ENCODE results near the gene VPS45.
"Not testable (repeated sequence)": the region's sequence is repeated elsewhere in the genome, so short reads cannot be mapped to it uniquely, and the experiment has no call there.

Gene VPS45

DNA sequence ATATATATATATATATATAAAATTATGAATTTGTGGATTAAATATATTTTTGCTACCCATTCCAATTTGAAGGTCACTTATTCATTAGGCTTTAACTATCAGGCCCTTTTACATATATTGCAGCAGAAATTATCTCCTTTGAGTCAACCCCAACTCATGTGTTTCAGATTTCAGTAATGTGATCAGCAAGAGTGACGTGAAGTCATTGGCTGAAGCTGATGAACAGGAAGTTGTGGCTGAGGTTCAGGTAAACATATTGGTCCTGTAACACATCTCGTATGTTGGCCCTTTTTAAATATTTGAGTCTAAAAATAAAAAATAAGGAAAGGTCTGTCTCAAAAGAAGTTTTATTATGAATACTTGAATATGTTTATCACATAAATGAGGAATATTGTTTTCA, 8.5 kb downstream of the VPS45 start:
- DNase-seq: no peak

DNA sequence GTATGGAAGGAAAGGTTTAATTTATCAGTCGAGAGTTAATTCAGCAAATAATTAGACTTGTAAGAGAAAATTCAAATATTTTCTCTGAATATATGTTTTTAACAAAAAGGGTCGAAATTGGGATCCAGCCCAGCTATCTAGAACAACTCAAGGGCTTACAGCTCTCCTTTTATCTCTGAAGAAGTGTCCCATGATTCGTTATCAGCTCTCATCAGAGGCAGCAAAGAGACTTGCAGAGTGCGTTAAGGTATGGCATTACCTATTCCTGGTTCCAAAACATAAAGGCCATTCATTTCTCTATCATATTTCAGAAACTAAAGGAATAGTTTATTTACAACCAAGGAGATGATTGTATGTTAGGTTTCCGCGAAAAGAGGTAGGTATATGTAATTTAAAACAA, 9.4 kb downstream of the VPS45 start:
- no peak for DNase-seq

DNA sequence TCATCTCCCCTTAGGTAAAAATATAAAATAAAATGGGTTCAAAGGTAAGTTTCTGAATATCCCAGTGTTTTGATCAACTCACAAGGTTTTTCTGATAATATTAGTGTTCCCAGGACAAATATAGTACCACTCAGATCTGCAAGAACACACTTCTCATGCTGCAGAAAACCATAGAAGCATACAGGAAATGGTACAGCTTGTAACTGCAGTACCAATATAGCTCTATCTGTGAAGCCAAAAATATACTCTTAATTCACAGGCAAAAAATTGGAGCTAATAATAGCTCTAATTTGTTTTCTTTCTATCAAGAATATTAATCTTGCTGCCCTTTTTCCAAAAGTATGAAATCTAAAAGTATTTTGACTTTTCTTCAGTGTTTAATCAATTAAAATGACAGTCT, 13.2 kb downstream of the VPS45 start:
- DNase-seq: no peak

DNA sequence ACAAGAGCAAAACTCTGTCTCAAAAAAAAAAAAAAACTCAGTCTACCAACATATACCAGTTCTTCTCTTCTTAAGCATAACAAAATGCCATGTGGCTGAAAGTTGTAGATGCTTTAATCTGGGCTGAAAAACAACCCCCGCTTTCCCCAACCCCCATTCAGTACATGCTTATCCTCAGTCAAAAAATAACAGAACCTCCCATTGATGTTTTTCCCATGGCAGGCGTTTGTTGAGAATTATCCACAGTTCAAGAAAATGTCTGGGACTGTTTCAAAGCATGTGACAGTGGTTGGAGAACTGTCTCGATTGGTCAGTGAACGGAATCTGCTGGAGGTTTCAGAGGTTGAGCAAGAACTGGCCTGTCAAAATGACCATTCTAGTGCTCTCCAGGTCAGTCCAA, 14.9 kb downstream of the VPS45 start:
- no peak for DNase-seq

DNA sequence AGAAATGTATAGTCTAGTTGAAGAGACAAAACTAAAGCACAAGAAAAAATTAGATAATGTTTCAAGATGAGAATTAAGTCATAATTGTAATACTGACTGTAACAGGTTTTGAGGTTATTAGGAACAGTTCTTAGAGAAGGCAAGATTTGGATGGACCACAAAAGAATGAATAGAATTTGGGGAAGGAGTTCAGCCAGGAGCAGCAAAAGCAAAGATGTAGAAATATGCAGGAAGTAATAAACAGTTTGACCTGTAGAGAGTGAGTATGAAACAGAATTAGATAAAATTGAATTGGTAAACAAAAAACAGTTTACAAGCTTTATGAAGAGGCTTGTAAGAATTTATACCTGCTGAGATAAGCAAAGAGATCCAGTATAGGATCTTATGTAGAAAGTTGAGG, 16.3 kb downstream of the VPS45 start:
- DNase-seq: no peak

DNA sequence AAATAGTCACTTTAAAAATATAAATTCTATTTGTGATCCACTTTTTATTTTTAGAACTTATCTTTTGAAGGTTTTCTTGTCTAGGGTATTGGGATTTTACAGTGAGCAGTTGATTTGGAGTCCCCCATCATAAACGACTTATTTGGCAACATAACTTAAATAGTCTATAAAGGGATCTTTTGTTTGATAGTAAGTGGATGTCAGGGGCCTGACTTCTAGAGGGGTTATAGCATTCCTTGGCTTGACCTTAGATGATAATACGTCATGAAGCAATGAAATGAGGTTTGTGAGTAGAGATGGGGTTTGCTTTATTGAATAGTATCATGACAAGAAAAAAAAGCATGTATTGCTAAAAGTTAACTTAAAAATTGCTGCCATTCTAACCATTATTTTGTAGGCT, 17.8 kb downstream of the VPS45 start:
- no peak for DNase-seq

DNA sequence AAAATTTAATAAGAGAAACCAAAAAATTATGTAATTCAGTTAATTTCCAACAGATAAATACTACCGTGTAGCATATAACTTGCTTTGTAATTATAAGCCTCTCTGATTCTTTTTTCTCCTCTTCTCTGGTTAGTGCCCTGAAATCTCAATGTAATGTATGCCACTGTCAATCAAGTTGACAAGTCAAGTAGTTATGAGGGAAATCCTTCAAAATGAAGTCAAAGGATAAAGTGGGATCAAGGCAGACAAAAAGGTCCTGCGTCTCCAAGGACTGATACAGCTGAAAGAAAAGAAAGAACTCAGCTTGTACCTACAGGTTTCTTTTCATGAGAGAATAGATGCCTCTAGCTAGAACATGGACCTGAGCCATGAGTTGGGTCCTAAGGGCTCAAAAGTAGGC, 19.8 kb downstream of the VPS45 start:
- no peak for DNase-seq

DNA sequence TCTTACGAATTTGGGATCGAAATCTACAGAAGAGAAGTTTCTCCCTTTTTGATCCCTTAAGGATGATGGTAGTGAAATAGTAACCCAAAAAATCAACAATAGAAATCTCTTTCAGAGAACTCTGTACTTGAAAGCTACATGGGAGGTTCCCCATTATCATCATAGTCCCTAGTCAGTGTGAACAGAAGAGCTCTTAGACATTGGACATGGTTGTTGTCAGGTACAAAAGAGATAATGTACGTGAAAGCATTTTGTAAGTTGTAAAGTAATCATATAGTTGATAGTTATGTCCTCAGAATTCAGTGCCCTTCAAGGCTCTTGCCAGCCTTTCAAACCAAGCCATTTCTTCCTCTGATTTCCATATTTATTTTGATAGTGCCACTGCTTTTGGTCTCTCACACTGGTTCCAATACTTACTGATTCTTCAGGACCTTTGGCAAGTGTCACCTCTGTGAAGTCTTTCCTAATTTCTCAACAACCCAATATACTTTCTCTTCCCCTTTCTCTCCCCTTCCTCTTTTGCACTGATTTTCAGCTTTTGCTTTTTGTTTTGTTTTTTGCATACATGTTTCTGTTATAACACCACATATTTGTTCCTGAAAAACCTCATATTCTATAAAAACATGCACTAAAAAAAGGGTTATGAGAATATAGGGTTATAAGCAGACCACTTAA, 22.4 kb downstream of the VPS45 start:
- DNase-seq: no peak

DNA sequence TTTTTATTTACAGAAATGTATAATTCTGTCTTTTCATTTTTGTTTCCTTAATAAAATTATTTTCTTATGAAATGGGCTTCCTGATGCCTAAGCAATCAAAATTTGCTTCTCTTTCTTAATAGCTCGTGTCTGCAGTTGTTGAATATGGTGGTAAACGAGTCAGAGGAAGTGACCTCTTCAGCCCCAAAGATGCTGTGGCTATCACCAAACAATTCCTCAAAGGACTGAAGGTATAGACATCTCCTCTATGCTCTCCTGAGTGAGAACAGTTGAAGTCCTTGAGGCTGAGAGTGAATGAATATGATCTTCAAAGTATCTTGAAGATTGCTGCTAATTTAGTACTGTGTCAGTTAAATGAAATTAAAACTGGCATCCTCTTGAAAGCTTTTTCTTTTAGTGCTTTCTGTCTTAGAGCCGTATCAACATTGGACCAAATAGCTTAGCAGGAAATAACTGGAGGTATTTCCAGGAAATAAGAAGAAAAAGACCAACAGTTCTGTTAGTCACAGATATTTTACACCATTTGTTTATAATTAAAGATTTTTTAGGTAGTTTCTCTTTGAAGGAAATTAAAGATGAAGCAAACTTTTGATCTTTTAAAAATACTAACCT, 24.7 kb downstream of the VPS45 start:
- DNase-seq: no peak

DNA sequence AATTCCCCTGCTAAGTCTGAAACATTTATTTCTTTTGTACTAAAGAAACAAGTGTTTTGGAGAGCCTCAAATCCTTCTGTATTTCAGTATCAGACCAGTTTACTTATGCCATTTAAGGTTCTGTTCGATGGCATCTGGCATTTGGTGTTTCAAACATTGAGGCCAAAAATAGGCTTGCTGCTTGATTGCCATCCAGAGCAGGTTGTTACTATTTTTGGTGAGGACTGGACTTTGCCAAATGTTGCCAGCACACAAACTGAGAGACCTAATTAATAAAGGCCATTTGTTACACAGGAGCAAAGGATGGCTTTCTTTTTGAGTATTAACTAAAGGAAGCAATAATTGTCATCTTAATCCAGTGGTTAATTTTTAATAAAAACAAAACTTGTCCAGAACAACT, 26.2 kb downstream of the VPS45 start:
- DNase-seq: peak; percentile 44

DNA sequence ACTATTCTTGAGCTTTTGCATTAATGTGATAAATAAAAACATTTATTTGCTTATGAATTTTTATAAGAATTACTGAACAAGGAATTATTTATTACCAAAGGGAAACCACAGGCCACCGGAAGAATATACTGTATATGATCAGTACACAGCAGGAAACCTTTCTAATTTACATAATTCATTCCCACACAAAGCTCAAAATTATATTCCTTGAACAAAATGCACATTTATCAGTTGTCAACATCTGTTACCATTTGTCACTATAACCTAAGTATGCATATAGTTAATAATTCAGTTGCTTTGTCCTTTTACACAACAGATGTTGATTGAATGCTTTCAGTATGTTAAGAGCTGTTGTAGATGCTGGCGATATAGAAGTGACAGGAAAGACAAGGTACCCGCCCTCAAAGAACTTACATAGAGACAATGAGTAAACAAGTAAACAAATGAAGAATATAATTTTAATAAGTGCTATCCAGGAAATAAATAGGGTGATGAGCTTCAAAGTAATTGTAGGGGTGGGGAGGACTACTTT, 27.2 kb downstream of the VPS45 start:
- DNase-seq: no peak

DNA sequence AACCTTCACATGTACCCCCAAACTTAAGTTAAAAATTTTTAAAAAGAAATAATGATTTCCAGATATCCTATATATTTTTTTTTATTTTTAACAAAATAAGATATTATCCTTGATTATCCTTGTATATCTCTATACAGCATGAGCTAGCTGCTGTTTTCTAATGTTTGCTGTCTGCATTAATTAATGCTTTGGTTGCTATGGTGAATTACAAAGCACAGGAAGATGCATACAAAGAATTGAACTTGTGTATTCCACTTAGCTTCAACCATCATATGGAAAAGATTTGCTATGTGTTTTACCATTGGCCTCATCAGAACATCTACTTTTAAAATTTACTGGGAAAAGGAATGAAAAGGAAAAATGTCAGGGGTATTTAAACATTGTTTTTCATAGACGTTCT, 35.4 kb downstream of the VPS45 start:
- DNase-seq: no peak

DNA sequence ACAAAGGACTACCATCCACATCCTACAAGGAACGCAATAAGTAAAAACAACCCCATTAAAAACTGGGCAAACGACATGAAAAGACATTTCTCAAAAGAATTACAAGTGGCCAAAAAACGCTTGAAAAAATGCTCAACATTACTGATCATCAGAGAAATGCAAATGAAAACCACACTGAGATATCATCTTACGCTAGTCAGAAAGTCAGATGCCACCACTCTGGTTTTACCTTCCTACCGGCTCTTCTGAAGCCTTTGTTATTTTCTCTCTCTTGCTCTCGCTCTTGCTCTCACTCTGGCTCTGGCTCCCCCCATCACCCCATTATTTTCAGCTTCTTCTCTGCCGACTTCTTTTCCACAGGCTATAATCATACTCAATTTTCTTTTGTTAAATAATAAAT, 38.8 kb downstream of the VPS45 start:
- DNase-seq: no peak

DNA sequence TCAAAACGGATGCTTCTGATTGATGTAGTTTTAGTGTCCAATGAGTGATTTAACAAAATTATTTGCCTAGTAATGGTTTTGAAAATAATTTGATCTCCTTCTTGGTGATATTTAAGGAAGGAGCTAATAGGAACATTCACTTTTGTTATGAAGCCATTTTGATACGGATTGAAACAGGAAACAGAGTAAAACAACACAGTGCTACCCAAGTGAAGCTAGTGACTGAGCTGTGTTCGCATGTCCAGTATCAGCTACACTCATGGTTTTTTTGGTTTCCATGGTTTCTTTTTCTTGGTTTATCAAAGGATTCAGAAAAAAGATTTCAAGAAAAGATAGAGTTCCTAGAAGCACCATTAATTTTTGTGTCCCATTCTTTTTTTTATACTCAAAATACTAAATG, 42.0 kb downstream of the VPS45 start:
- DNase-seq: no peak

DNA sequence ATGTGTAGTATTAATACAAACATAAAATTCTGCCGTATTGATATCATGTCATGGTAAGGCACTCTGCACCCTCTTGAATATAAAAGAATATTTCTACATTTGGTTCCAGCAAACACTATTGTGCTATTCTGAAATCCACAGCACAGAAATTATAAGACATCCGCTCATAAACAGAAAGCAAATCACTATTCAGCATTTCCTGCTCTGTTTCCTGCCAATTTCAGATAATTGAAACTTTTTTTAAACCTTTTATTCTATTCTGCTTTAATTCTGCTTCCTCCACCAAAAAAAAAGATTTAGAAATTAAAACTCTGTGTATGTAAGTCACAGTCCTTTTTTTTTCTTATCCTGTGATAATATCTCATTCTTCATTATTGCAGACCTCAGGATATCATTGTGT, 42.5 kb downstream of the VPS45 start:
- DNase-seq: no peak

DNA sequence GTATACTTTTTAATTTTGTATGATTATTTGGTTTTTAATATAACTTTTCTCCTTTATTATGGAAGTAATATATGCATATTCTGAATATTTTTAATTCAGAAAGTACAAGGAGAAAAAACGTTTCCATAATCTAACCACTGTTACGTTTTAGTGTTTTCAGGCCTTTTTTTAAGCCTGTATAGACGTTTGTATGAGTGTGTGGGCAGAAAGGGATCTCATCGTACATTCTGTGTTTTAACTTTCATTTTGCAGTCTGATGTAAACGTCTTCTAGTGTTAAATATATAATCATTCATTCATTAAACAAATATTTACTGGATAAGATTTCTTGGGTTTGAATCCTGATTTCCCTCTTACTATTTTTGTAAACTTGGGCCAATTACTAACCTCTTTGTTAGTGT, 44.1 kb downstream of the VPS45 start:
- DNase-seq: no peak

DNA sequence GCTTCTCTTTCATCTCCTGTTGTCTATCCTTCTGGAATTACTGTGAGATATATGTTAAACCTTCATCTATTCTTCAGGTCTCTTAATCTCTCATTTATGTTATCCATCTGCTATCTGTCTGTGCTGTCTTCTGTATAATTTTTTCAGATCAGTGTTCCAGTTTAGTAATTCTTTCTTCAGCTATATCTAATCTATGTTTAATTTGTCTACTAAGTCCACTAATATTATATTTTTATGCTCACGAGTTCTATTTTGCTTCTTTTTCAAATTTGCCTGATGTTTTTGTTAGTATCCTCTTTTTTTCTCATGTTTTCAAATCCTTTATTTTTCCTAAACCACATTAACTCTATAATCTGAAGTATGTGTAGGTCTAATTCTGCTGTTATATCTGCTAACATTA, 47.5 kb downstream of the VPS45 start:
- no peak for DNase-seq

DNA sequence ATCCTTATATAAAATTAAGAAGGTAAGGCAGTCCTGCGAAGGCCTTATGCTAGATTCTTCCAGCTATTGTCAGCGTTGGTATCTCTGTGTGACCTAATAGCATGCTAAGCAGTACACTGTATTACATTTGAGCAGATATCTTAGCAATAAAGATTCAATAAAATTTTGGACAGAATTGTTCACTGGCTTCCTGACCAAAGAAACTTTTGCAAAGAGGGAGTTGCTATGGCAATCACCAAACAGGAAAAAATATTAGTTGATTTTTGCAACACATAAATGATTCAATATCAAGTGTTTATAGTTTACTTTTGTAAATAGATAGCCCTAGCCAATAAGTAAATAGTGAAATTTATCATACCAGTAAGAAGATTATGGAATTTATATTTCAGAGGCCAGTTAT, 51.1 kb downstream of the VPS45 start:
- DNase-seq: no peak

DNA sequence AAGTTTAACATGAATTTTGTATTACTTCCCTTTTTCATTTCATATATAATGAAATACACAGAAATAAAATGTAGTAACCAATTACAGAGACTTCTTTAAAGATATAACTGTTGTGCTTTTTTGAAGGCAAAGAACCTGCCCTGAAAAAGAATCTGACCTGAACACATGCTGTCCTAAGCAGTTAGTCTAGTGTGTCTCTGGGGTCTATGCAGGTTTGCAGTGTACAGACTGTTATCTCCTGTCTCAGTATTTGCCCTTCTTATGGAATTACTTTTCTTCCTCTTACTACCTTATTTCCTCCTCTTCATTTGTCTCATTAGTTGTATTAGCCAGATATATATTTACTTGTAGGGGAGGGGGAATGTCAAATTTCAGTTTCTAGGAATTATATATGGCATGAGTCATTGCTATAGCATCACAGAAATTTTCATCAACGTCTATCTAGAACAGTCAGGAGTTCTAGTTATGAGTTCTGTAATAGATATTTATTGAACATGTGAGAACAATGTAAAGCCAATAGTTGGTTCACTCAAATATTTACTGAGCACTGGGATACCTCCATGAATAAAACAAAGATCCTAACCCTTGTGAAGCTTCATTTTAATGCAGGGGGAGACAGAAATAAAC, 53.8 kb downstream of the VPS45 start:
- DNase-seq: no peak

DNA sequence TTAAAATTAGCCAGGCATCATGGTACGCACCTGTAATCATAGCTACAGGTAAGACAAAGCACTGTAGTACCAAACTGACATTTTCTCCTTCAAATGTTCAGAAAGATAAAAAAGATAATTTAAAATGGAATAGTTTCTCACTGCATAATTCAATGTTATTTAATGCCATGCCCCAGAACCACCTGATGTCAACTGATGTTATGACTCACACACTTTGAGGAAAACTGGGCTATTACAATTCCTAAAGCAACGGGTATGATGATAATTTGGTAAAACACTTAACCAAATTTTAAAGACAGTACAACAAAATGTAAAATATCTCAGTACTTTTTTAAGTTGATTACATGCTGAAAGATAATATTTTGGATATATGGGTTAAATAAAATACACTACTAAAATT, 59.2 kb downstream of the VPS45 start:
- no peak for DNase-seq

DNA sequence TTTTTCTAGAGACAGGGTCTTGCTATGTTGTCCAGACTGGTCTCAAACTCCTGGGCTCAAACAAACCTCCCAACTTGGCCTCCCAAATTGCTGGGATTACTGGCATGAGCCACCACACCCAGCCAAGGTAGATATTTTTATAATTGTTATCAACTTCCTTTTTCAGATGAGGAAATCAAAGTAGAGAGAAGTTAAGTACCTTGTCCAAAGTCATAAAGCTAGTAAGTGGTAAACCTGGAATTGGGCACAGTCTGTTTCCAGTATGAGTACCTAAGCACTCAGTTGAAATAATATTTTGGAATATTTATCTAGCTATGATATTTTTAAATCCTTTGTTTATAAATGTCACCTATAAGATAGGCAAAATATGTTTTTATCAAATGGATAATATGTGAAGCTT, 59.9 kb downstream of the VPS45 start:
- DNase-seq: no peak

DNA sequence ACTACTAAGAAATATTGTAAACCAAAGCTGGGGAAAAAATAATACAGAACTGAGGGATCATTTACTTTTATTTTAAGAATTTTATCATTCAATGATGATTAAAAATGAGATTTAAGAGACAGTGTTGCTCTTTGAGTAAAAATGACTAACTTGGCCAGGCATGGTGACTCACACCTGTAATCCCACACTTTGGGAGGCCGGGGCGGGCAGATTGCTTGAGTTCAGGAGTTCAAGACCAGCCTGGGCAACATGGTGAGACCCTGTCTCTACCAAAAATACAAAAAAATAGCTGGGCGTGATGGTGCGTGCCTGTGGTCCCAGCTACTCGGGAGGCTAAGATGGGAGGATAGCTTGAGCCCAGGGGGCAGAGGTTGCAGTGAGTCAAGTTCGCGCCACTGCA, 60.3 kb downstream of the VPS45 start:
- DNase-seq: no peak

DNA sequence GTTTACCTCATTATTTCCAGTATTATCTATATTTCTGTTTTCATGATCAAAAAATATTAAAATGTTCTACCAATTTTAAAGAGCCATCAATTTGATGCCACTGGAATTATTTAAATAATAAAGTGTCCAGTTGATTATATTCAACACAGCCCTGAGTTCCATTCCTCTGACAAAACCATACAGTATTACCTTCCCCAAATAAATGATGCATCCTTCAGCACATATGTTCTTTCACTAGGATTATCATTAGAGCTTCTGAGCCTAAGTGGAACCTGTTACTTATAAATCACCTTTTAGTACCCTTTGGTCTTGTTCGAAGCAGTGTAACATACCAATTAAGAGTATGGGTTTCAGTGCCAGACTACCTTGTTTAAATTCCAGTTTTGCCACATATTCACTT, 64.8 kb downstream of the VPS45 start:
- DNase-seq: no peak

DNA sequence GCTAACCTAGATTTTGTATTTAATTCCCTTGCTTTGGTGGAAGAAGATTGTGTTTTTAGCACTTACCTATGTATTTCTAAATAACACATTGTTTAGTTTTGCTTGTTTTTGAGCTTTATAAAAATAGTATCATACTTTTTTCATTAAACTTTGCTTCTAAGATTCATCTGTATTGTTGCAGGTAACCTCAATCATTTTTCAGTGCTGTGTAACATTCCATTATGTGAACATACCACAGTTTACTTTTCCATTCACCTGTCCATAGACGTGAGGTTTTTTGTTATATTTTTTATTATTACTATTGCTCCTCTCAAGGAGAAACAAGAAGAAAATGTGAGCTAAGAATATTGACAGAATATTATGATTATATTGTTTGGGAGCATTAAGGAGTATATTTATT, 67.0 kb downstream of the VPS45 start:
- DNase-seq: no peak

DNA sequence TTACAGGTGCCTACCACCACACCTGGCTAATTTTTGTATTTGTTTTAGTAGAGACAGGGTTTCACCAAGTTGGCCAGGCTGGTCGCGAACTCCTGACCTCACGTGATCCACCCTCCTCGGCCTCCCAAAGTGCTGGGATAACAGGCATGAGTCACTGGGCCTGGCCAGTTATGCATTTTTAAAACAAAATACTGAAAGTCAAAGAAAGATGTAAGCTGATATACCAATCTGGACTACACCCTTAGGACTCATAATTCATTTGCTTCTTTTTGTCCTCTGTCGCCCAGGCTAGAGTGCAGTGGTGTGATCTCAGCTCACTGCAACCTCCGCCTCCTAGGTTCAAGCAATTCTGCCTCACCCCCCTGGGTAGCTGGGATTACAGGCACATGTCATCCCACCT, 67.8 kb downstream of the VPS45 start:
- not testable (repeated sequence) for DNase-seq

All from DMS 273 treated with DMSO at 0.1 percent for 48 hours (cell line).